Measurements from ENCODE around the gene PM20D1.

PM20D1 gene

DNA sequence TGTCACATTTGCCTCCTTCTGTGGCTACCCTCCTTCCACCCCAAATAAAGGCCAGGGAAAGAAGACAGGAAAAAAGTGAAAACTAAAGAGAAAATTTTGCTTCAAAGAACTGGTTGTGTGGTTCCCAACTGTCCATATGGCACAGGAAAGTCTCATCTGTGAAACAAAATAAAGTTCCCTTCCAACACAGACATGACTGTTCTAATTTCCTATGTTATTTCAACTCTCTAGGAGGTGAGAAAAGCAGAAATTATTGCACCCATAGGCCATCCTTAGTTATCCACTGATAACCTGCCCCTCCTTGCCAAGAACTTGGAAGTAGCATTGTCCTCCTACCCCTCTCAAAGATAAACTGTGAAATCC is 66.5 kb downstream of the PM20D1 start:
- peaks cover 4% of the 10 kb centered on the region for H3K4me1 Mint-ChIP-seq
- no peak for ATAC-seq
- H3K36me3 Mint-ChIP-seq (ENCODE audit: low read depth) = no peaks in the 10 kb centered on the region
- no peaks in the 10 kb centered on the region for H3K9me3 Mint-ChIP-seq
- no peaks in the 10 kb centered on the region for H3K27me3 Mint-ChIP-seq
- H3K27ac Mint-ChIP-seq = no peak overlapping the region
- H3K4me3 Mint-ChIP-seq = no peak overlapping the region
- no peak for DNase-seq

DNA sequence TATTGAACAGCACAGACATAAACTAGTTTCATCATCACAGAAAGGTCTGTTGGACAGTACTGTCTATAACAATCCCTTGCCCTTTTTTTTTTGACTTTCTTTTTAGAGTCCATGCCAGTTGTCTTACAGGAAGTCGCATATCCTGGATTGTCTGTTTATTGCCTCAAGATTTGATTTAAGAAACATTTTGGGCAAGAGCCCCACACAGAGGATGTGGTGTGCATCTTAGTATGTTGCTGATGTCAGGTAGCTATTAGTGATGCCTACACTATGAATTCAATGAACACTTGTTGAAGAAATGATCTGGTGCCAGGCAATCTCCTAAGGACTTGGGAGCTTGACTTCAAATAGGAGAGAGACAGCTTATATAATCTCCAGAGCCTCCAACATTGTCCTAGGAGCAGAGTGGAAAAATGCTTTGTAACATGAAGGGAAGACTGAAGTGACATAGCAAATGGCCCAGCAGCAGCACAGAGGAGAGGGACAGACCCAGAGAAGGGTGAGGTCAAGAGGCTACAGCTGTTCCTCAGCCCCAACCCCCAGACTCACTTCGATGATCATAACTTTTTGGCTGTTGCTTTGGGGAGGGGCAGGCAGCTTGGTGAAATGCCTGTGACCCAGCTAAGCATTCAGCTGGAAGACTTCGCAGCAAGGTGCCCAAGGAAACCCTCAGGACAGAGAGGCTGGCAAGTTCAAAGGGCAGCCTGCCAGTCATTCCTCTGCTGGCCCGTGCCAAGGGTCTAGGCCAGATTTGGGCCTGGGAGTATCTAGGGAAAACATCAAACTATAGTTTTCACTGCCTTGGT is 67.1 kb downstream of the PM20D1 start:
- Mint-ChIP-seq H3K4me1 (peaks cover 4% of the 10 kb centered on the region), H3K27ac (no peak overlapping the region), H3K9me3 (no peaks in the 10 kb centered on the region), H3K27me3 (no peaks in the 10 kb centered on the region), H3K36me3 (ENCODE audit: low read depth) (no peaks in the 10 kb centered on the region), H3K4me3 (no peak overlapping the region)
- ATAC-seq = no peak
- no peak for DNase-seq

DNA sequence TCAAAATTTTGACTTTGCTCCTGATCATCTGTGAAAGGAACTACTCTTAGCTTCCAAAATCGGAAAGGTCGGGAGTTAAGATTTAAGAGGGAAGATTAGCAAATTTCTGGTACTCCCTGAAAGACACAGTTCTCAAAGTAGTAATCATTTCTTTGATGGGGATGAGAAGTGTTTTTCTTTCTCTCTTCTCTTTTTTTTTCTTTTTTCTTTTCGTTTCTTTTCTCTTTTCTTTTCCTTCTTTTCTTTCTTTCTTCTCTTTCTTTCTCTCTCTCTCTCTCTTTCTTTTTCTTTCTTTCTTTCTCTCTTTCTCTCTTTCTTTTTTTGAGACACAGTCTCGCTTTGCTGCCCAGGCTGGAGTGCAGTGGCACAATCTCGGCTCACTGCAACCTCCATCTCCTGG is 69.6 kb downstream of the PM20D1 start:
- DNase-seq (no peak), ATAC-seq (no peak)
- no peaks in the 10 kb centered on the region for H3K9me3 Mint-ChIP-seq
- H3K4me3 Mint-ChIP-seq = no peak overlapping the region
- no peaks in the 10 kb centered on the region for H3K36me3 Mint-ChIP-seq (ENCODE audit: low read depth)
- no peaks in the 10 kb centered on the region for H3K27me3 Mint-ChIP-seq
- H3K27ac Mint-ChIP-seq = no peak overlapping the region
- H3K4me1 Mint-ChIP-seq = peaks cover 16% of the 10 kb centered on the region
